Posterior cingulate gyrus (tissue), 11 donors: ENCODE results near the gene CLCF1.

Experiments
- DNase-seq, 10 donors: peaks; one replicate each; pipeline versions ENCODE4 v3.0.0 to v3.0.0-alpha.2; 2020 to 2021; ENCODE audit warnings: mixed read lengths in 3 of 10
- intact Hi-C: fragments of 100-400 bp; cut with DNase I; formaldehyde crosslinking; loops from one replicate; pipeline ENCODE4 v1.15.1; 2023

The CLCF1 gene

DNA sequence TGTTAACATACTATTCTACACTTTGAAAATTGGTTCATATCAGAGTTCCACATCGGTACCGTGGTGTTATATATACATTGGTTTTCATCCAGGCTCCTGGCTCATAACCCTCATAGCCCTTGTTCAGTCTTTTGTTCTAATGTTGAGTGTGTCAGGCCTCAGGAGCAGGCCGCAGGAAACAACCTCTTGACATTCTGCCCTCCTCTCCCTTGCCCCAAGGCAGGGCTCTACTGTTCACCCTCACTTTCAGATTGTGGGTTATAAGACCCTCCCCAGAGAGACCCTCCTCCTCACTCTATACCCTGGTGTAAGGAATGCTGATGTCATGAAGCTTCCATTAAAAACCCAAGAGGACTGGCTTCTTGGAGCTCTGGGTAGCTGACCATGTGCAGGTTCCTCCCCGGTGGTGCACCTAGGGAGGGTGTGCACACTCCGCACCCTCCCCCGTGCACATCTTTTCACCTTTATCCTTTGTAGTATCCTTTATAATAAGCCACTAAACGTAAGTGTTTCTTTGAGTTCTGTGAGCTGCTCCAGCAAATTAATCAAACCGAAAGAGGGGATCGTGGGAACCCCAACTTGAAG lies 58.0 kb downstream of the CLCF1 start:
- peak in 1 of 10 donors; percentile 19 for DNase-seq
- intact Hi-C loops = loop anchor here (5.0 kb wide), 1 partner anchor 233 kb away; no protein-coding TSS in a partner anchor

DNA sequence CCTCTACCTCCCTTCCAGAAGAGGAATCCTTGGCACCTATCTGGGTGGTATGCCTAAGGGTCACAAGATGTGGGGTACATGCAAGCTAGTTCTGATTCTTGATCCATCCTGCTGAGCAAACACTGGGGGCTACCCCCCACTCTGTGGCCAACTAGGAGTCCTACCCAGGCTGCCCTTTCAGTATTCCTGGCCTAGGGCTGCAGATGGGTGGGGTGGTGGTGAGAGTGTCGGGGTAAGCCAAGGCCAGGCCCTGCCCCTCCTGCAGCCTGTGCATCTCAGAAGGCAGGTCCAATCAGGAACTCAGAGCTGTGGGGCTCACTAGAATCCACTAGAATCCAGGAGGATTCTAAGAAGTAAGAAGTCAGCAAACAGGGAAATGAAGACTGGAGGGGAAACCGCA lies 59.2 kb downstream of the CLCF1 start:
- peak in 2 of 10 donors; percentile 7 to 15 for DNase-seq
- intact Hi-C loops = no loop called here
